Measurements from ENCODE around the gene RSL1D1. TPM values are rescaled to one million over a fixed set of nuclear protein-coding genes. Genes with fewer than 3 reads are reported as not detected.
A peak's percentile ranks its signal among the peaks of the same experiment; 100 is the strongest.

Gene RSL1D1
- polyA plus RNA-seq, 2 of the 4 experiments (the other 2 are of a cell fraction) = 209 to 330 TPM

DNA sequence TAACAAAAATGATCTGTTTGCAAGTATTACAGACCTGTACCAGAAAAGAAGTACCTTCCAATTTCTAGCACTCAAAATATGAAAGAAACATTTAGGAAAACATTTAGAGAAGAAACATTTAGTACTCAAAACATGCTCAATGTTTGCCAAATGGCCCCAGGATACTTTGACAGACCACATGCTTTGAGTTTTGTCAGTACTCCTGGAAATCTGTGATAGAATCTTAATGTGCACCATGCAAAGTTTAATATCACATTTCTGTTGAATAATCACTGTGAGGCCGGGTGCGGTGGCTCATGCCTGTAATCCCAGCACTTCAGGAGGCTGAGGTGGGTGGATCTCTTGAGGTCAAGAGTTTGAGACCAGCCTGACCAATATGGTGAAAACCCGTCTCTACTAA, 45.8 kb downstream of the RSL1D1 start:
- DNase-seq (ENCODE audit: low read depth in 1 of 2, low spot score in 1 of 2) (no peak), FAIRE-seq (no peak), ATAC-seq (no peak)
- Histone ChIP-seq H3K9me3 (no peaks in the 10 kb centered on the region), H3K4me3 (no peak overlapping the region), H3K4me1 (peaks cover 6% of the 10 kb centered on the region; the same call in 2 of the 3 replicates), H3K27ac (no peak overlapping the region), H3K4me2 (no peak overlapping the region)
- CTCF ChIA-PET = interaction anchor here (2.6 kb wide), 1 partner anchor 9 kb away, joined by 16 read pairs; the partner anchor contains the start of gene ZC3H7A
- POLR2A ChIA-PET = no interaction called here
- 100% methylated on average over 3 of the region's 3 CpGs for WGBS (ENCODE audit: missing lambda C conversion rate)
- no peak for TF ChIP-seq FOSB (CRISPR knock-in tag; IDR thresholded peaks at IDR 0.05)
- TF ChIP-seq KDM1A (IDR thresholded peaks at IDR 0.05; ENCODE audit: low read depth) = no peak
- no peak for TF ChIP-seq RFX5 (IDR thresholded peaks at IDR 0.05)
- no peak for TF ChIP-seq HOXA7 (CRISPR knock-in tag; IDR thresholded peaks at IDR 0.05)
- TF ChIP-seq EHMT2 (IDR thresholded peaks at IDR 0.05; ENCODE audit: low read depth) = no peak
- TF ChIP-seq HOXB13 (CRISPR knock-in tag; IDR thresholded peaks at IDR 0.05; ENCODE audit: low read depth) = no peak
- no peak for TF ChIP-seq POLR2AphosphoS2 (conservative IDR thresholded peaks at IDR 0.05; ENCODE audit: low read length)
- TF ChIP-seq, protein P1, sequence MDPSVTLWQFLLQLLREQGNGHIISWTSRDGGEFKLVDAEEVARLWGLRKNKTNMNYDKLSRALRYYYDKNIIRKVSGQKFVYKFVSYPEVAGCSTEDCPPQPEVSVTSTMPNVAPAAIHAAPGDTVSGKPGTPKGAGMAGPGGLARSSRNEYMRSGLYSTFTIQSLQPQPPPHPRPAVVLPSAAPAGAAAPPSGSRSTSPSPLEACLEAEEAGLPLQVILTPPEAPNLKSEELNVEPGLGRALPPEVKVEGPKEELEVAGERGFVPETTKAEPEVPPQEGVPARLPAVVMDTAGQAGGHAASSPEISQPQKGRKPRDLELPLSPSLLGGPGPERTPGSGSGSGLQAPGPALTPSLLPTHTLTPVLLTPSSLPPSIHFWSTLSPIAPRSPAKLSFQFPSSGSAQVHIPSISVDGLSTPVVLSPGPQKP (IDR thresholded peaks at IDR 0.05; ENCODE audit: low read depth, low read length) = no peak
- no peak for TF ChIP-seq JUNB (IDR thresholded peaks at IDR 0.05)
- TF ChIP-seq CHD4 (IDR thresholded peaks at IDR 0.05; ENCODE audit: borderline replicate concordance) = no peak
- TF ChIP-seq HOXB5 (CRISPR knock-in tag; IDR thresholded peaks at IDR 0.05) = no peak
- no peak for TF ChIP-seq NPAS2 (CRISPR knock-in tag; IDR thresholded peaks at IDR 0.05; ENCODE audit: borderline replicate concordance)
- no peak for TF ChIP-seq NFE2L2 (conservative IDR thresholded peaks at IDR 0.05; ENCODE audit: low read length)
- TF ChIP-seq EP300 (IDR thresholded peaks at IDR 0.05) = no peak
- no peak for TF ChIP-seq RARB (CRISPR knock-in tag; IDR thresholded peaks at IDR 0.05)
- no peak for TF ChIP-seq PHF8 (IDR thresholded peaks at IDR 0.05; ENCODE audit: borderline replicate concordance, low read depth)
- TF ChIP-seq, protein P2, sequence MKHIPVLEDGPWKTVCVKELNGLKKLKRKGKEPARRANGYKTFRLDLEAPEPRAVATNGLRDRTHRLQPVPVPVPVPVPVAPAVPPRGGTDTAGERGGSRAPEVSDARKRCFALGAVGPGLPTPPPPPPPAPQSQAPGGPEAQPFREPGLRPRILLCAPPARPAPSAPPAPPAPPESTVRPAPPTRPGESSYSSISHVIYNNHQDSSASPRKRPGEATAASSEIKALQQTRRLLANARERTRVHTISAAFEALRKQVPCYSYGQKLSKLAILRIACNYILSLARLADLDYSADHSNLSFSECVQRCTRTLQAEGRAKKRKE (CRISPR knock-in tag; IDR thresholded peaks at IDR 0.05; ENCODE audit: low read depth) = no peak
- no peak for TF ChIP-seq ZFP36 (IDR thresholded peaks at IDR 0.05; ENCODE audit: borderline replicate concordance, partially characterized antibody)

DNA sequence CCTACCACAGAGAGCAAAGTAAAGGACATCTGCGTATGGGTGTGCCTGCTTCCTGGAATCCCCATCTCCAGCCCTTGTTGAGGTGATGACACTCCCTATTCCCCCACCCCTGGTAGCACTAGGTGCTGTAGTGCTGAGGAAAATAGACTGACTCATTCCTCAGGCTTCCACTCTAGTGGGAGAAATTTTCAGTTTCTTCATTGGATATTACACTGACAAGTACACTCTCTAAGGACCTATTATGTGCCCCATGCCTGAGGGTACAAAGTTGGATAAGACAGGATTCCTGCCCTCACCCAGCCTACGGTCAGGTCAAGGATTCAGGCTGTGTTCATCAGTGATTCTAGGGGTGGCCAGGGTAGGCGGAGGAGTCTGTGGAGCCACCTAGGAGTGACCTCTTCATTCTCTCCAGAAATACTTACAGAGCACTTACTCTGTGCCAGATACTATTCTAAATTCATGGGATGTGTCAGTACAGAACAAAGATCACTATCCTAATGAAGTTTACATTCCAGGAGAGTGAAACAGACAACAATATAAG, 49.8 kb downstream of the RSL1D1 start:
- CTCF ChIA-PET = no interaction called here
- POLR2A ChIA-PET = no interaction called here
- ATAC-seq = no peak
- no peak for FAIRE-seq
- Histone ChIP-seq H3K9me3 (no peaks in the 10 kb centered on the region), H3K4me3 (no peak overlapping the region), H3K4me2 (no peak overlapping the region), H3K4me1 (peaks cover 17% of the 10 kb centered on the region), H3K27ac (no peak overlapping the region)
- TF ChIP-seq MYC (IDR thresholded peaks at IDR 0.05; ENCODE audit: borderline replicate concordance, low read length) (no peak), CBX8 (IDR thresholded peaks at IDR 0.05) (no peak), JUNB (IDR thresholded peaks at IDR 0.05) (no peak), FOXS1 (CRISPR knock-in tag; IDR thresholded peaks at IDR 0.05) (no peak), EHMT2 (IDR thresholded peaks at IDR 0.05; ENCODE audit: low read depth) (no peak), TFCP2L1 (CRISPR knock-in tag; IDR thresholded peaks at IDR 0.05) (no peak), HDAC2 (IDR thresholded peaks at IDR 0.05) (no peak), POLR2A (IDR thresholded peaks at IDR 0.05; ENCODE audit: low read length) (no peak), TP53 (CRISPR knock-in tag; IDR thresholded peaks at IDR 0.05) (no peak), RCOR1 (IDR thresholded peaks at IDR 0.05; ENCODE audit: low read depth, low read length) (no peak), SREBF2 (IDR thresholded peaks at IDR 0.05) (no peak)
- TF ChIP-seq, protein P3, sequence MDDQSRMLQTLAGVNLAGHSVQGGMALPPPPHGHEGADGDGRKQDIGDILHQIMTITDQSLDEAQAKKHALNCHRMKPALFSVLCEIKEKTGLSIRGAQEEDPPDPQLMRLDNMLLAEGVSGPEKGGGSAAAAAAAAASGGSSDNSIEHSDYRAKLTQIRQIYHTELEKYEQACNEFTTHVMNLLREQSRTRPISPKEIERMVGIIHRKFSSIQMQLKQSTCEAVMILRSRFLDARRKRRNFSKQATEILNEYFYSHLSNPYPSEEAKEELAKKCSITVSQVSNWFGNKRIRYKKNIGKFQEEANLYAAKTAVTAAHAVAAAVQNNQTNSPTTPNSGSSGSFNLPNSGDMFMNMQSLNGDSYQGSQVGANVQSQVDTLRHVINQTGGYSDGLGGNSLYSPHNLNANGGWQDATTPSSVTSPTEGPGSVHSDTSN (IDR thresholded peaks at IDR 0.05) = no peak
- peak in 1 of 2 experiments; percentile 19 for DNase-seq (ENCODE audit: low read depth in 1 of 2, low spot score in 1 of 2)
- 83% methylated on average over 3 of the region's 3 CpGs for WGBS (ENCODE audit: missing lambda C conversion rate)
